Kidney (tissue), 14 donors: ENCODE results near the gene AUTS2. TPM values are rescaled to one million over a fixed set of nuclear protein-coding genes. Genes with fewer than 3 reads are reported as not detected.

ENCODE experiments used
- DNase-seq, 5 donors: peaks; one replicate each; pipeline ENCODE4 v3.0.0-alpha.2; 2013 to 2020
- FAIRE-seq: peaks from 2 replicates; lab custom pipeline; 2012; peaks lifted over from hg19 to GRCh38; lab: Jason Lieb, UNC
- H3K27ac ChIP-seq, 2 donors: one replicate each; pipeline ENCODE4 v1.7.0; 2013; ENCODE audit warnings: low read depth in 2 of 2, low read length in 2 of 2, inconsistent platforms in 1 of 2
- H3K27me3 ChIP-seq: one replicate; pipeline ENCODE4 v1.7.1; 2013; ENCODE audit warnings: low read length, inconsistent platforms; ENCODE audit not compliant: control insufficient read depth, insufficient read depth
- H3K36me3 ChIP-seq, 3 donors: one replicate each; pipeline versions ENCODE4 v1.7.0 to v1.7.1; 2013; ENCODE audit warnings: low read length in 3 of 3, control low read depth in 1 of 3, inconsistent platforms in 1 of 3; ENCODE audit not compliant: insufficient read depth in 3 of 3, control insufficient read depth in 2 of 3
- H3K4me1 ChIP-seq, 3 donors: one replicate each; pipeline versions ENCODE4 v1.7.0 to v1.7.1; 2013; ENCODE audit warnings: low read length in 3 of 3, inconsistent platforms in 1 of 3, low read depth in 1 of 3; ENCODE audit not compliant: control insufficient read depth in 2 of 3, insufficient read depth in 2 of 3
- H3K4me3 ChIP-seq, 3 donors: one replicate each; pipeline versions ENCODE4 v1.7.0 to v1.8.1; 2013; ENCODE audit warnings: low read length in 3 of 3, control low read depth in 1 of 3, inconsistent platforms in 1 of 3
- H3K9ac ChIP-seq, 3 donors: one replicate each; pipeline versions ENCODE4 v1.7.0 to v1.7.1; 2013; ENCODE audit warnings: low read length in 3 of 3, control low read depth in 1 of 3, inconsistent platforms in 1 of 3
- H3K9me3 ChIP-seq, 3 donors: one replicate each; pipeline versions ENCODE4 v1.7.0 to v1.7.1; 2013; ENCODE audit warnings: low read length in 3 of 3, control low read depth in 1 of 3, inconsistent platforms in 1 of 3; ENCODE audit not compliant: control insufficient read depth in 2 of 3, insufficient read depth in 1 of 3
- intact Hi-C: fragments of 100-400 bp; cut with DNase I; formaldehyde crosslinking; loops from one replicate; pipeline ENCODE4 v1.11.1; 2022
- polyA plus RNA-seq: library from polyadenylated mRNA; stranded (reverse); fragments of 350-450 nt; fragmentation: Illumina TruSeq; extraction: RNeasy Lipid Tissue Mini Kit (QIAGEN cat#74804); gene quantifications from one replicate; pipeline ENCODE4 v1.2.3, GENCODE V29; 2014; ENCODE audit warnings: low read depth, low replicate concordance; ENCODE audit not compliant: insufficient read depth
- total RNA-seq: library from RNA; stranded (reverse); fragmentation: NEBNext Ultra II Directional; extraction: Animal tissue kit (Norgen Biotek cat#: 25700); gene quantifications from one replicate; pipeline ENCODE4 v1.2.1, GENCODE V29; 2021
- TF ChIP-seq, protein P1 (sequence below): IDR thresholded peaks from 3 replicates; pipeline ENCODE4 v1.5.1; 2012; ENCODE audit warnings: mild to moderate bottlenecking, moderate library complexity, borderline replicate concordance; ENCODE audit not compliant: insufficient read depth; ENCODE audit errors: extremely low read depth
- donor health status: control.
- donor health status: control.
- donor health status: control.
- donor health status: control.
- donor health status: control.
- donor health status: DM: yes; HTN: yes; CAD: no.
- donor health status: Normal renal cell carcinoma (clear cell type).

Gene AUTS2
- total and polyA plus RNA-seq, 2 donors from 2014 or later: 5.2 to 33.8 TPM

DNA sequence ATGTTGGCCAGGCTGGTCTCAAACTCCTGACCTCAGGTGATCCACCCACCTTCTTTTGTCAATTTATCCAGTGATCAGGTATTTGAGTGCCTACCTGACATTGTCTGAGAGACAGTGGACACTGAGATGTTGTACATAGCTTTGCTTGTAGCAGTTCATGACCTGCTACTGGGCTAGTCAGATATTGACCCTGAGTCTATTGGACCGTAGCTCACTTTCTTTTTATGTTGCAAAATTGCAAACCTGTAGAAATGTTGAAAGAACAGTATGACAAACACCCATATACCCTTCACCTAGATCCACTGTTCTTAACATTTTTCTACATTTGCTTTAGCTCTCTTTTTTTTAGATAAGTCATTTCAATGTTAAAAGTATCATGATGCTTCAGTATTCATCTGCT, 1123.2 kb downstream of the AUTS2 start:
- peaks cover 0 to 12% (median 5%) of the 10 kb centered on the region in 3 donors for H3K4me1 ChIP-seq
- no peaks in the 10 kb centered on the region for H3K9me3 ChIP-seq
- DNase-seq (no peak), FAIRE-seq (no peak)
- no peak overlapping the region for H3K9ac ChIP-seq
- H3K4me3 ChIP-seq: no peak overlapping the region
- intact Hi-C loops: no loop called here
- no peak overlapping the region for H3K27ac ChIP-seq
- TF ChIP-seq, protein P1, sequence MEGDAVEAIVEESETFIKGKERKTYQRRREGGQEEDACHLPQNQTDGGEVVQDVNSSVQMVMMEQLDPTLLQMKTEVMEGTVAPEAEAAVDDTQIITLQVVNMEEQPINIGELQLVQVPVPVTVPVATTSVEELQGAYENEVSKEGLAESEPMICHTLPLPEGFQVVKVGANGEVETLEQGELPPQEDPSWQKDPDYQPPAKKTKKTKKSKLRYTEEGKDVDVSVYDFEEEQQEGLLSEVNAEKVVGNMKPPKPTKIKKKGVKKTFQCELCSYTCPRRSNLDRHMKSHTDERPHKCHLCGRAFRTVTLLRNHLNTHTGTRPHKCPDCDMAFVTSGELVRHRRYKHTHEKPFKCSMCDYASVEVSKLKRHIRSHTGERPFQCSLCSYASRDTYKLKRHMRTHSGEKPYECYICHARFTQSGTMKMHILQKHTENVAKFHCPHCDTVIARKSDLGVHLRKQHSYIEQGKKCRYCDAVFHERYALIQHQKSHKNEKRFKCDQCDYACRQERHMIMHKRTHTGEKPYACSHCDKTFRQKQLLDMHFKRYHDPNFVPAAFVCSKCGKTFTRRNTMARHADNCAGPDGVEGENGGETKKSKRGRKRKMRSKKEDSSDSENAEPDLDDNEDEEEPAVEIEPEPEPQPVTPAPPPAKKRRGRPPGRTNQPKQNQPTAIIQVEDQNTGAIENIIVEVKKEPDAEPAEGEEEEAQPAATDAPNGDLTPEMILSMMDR: no peak
- H3K27me3 ChIP-seq: no peaks in the 10 kb centered on the region
- no peaks in the 10 kb centered on the region for H3K36me3 ChIP-seq

DNA sequence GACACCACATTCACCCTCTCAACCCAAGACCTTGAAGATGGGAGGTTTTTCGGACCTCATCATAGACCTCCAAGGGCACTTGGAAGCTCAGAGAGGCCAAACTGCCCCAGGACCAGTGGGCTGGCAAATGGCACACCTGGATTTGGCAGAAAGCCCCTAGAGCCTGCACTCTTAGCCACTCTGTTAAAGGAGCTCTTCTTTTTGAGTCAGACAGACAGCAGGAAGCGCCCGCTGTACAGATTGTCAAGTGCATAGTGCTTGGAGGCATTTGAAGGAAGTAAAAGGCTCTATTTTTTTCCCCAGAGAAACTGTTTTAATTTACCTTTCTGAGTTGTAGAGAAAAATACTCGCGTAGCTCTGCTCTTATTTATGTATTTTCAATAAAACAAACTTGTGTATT, 1125.1 kb downstream of the AUTS2 start:
- intact Hi-C loops: no loop called here
- no peaks in the 10 kb centered on the region for H3K27me3 ChIP-seq
- no peak overlapping the region for H3K27ac ChIP-seq
- no peak overlapping the region for H3K9ac ChIP-seq
- no peak for DNase-seq
- H3K4me3 ChIP-seq: no peak overlapping the region
- no peaks in the 10 kb centered on the region for H3K9me3 ChIP-seq
- peaks cover 0 to 12% (median 3%) of the 10 kb centered on the region in 3 donors for H3K4me1 ChIP-seq
- H3K36me3 ChIP-seq: no peaks in the 10 kb centered on the region
- no peak for FAIRE-seq
- TF ChIP-seq, protein P1: no peak

DNA sequence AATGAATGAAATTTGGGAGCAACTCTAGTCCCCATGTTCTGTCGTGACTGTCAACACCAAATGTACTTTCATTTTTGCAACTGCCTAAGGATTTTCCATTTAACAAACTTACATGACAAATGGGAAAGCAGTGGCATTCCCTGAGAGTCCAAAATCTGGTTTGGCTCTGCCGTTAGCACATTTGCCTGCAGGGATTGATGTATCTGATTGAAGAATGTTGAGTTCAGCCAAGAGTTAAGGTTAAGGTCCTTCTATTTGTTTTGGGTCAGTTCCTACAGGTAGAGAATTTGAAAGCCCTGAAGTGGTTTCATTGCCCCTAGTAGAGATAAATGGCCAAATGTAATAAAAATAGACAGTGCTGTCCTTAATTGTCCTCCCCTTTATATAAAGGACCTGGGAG, 1127.2 kb downstream of the AUTS2 start:
- DNase-seq (no peak), FAIRE-seq (no peak)
- H3K4me1 ChIP-seq: peaks cover 0 to 10% (median 3%) of the 10 kb centered on the region in 3 donors
- H3K9ac ChIP-seq: no peak overlapping the region
- H3K27me3 ChIP-seq: no peaks in the 10 kb centered on the region
- intact Hi-C loops: no loop called here
- TF ChIP-seq, protein P1: no peak
- H3K4me3 ChIP-seq: no peak overlapping the region
- H3K27ac ChIP-seq: no peak overlapping the region
- H3K36me3 ChIP-seq: no peaks in the 10 kb centered on the region
- no peaks in the 10 kb centered on the region for H3K9me3 ChIP-seq

DNA sequence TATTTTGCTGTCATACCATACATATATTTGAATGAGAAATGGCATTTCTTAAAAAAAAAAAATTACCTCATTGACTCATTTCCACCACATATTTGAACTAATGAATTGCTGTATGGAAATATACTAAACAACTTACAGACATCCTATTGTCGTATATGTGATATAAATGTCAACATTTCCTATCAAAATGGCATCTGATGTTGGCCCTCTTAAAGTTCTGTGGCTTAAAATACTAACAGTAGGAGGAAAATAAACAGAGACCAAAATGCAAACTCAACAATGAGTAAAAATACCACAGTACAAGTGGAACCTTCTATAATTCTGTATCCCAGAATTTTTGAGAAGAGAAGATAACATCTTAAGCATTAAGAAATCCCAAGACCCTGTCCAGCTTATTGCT, 1128.0 kb downstream of the AUTS2 start:
- no peak overlapping the region for H3K27ac ChIP-seq
- intact Hi-C loops: no loop called here
- H3K9me3 ChIP-seq: no peaks in the 10 kb centered on the region
- H3K4me3 ChIP-seq: no peak overlapping the region
- FAIRE-seq (no peak), DNase-seq (no peak)
- H3K36me3 ChIP-seq: no peaks in the 10 kb centered on the region
- H3K9ac ChIP-seq: no peak overlapping the region
- H3K4me1 ChIP-seq: peaks cover 0 to 7% (median 3%) of the 10 kb centered on the region in 3 donors
- H3K27me3 ChIP-seq: no peaks in the 10 kb centered on the region
- TF ChIP-seq, protein P1: no peak
